Spleen (tissue), 11 donors: ENCODE data around the gene FBXL4. TPM values are rescaled to one million over a fixed set of nuclear protein-coding genes. Genes with fewer than 3 reads are reported as not detected.

Experiments used
- DNase-seq: peaks from one replicate; pipeline ENCODE4 v3.0.0-alpha.2; 2020
- H3K27ac ChIP-seq, 8 donors: fragments of 200-600 bp; sonication (generic) in 7 of 8; 1 replicate in 4 of 8; 2 replicates in 4 of 8; pipeline versions ENCODE4 v1.5.0 to v1.8.0; 2016 to 2021; ENCODE audit warnings: inconsistent platforms in 4 of 8, mild to moderate bottlenecking in 4 of 8, moderate library complexity in 1 of 8
- H3K27me3 ChIP-seq, 7 donors: fragments of 200-600 bp; sonication (generic) in 6 of 7; replicated peaks in 1 of 7; 1 replicate in 4 of 7; 2 replicates in 3 of 7; pipeline versions ENCODE4 v1.5.0 to v1.8.0; 2016 to 2021; ENCODE audit warnings: inconsistent platforms in 3 of 7, mild to moderate bottlenecking in 1 of 7
- H3K36me3 ChIP-seq, 6 donors: fragments of 200-600 bp; sonication (generic) in 5 of 6; 1 replicate in 4 of 6; 2 replicates in 2 of 6; pipeline versions ENCODE4 v1.5.0 to v1.8.0; 2016 to 2021; ENCODE audit warnings: inconsistent platforms in 2 of 6
- H3K4me1 ChIP-seq, 6 donors: fragments of 200-600 bp; sonication (generic) in 5 of 6; 1 replicate in 3 of 6; 2 replicates in 3 of 6; pipeline versions ENCODE4 v1.5.0 to v1.8.0; 2016 to 2021; ENCODE audit warnings: inconsistent platforms in 3 of 6
- H3K4me3 ChIP-seq, 8 donors: fragments of 200-600 bp; sonication (generic) in 7 of 8; 1 replicate in 4 of 8; 2 replicates in 4 of 8; pipeline versions ENCODE4 v1.5.0 to v1.8.0; 2016 to 2021; ENCODE audit warnings: inconsistent platforms in 4 of 8, mild to moderate bottlenecking in 4 of 8, moderate library complexity in 2 of 8
- H3K9me3 ChIP-seq, 8 donors: fragments of 200-600 bp; sonication (generic) in 7 of 8; 1 replicate in 4 of 8; 2 replicates in 4 of 8; pipeline versions ENCODE4 v1.5.0 to v1.8.0; 2016 to 2021; ENCODE audit warnings: inconsistent platforms in 4 of 8
- CTCF ChIP-seq, 11 experiments: fragments of 200-600 bp in 7 of 11; fragments of 450-650 bp in 4 of 11; sonication (generic) in 4 of 11; IDR thresholded peaks in 8 of 11; conservative IDR thresholded peaks in 3 of 11; 1 replicate in 7 of 11; 2 replicates in 4 of 11; pipeline versions ENCODE4 v1.4.0 to v1.8.0; 2016 to 2021; ENCODE audit warnings: antibody characterized with exemption in 11 of 11, inconsistent platforms in 4 of 11, mild to moderate bottlenecking in 1 of 11
- POLR2A ChIP-seq, 3 donors: fragments of 450-650 bp; IDR thresholded peaks; one replicate each; pipeline ENCODE4 v1.5.1; 2017; ENCODE audit warnings: antibody characterized with exemption in 3 of 3, mild to moderate bottlenecking in 1 of 3
- POLR2AphosphoS5 ChIP-seq, 3 donors: sonication (generic); formaldehyde crosslinking; IDR thresholded peaks; one replicate each; pipeline ENCODE4 v1.5.1; 2017; ENCODE audit warnings: antibody characterized with exemption in 3 of 3
- WGBS, 5 donors: extraction: QIAGEN DNeasy Blood & Tissue Kit in 3 of 5; methylation state at CpG; one replicate each; pipeline versions ENCODE4 v1.1.5 to v1.1.7; 2013 to 2018; 5-methylcytosine and 5-hydroxymethylcytosine counted together
- intact Hi-C: fragments of 100-400 bp; cut with DNase I; formaldehyde crosslinking; loops from one replicate; pipeline ENCODE4 v1.15.0; 2023; ENCODE audit warnings: low total_unique reads
- polyA plus RNA-seq, 3 donors: library from polyadenylated mRNA; stranded (reverse); fragments of 200-250 nt; gene quantifications; one replicate each; pipeline ENCODE4 v1.2.1, GENCODE V29; 2013
- total RNA-seq, 7 donors: library from RNA; depleted of rRNA in 3 of 7; stranded (reverse); fragments of >200 nt in 3 of 7; fragmentation: NEBNext Ultra II Directional in 4 of 7; extraction: Animal tissue kit (Norgen Biotek cat#: 25700) in 4 of 7; gene quantifications; one replicate each; pipeline versions ENCODE4 v1.1.0 to v1.2.1, GENCODE V29; 2016 to 2021
- donor health status: healthy with polysubstance abuse.
- donor health status: DM: no; HTN: no; CAD: no; lungs with moderate emphysema.
- donor health status: DM: no; HTN: no; CAD: no.
- donor health status: Bipolar disorder and iron deficiency.
- donor health status: healthy.
- donor health status: DM: no; HTN: no; CAD: no.
- donor health status: DM: yes; HTN: yes; CAD: no.

Gene FBXL4
- total and polyA plus RNA-seq, 10 donors = 2.7 to 27.0 (median 19.1) TPM

- WGBS, 5 donors = 75 to 90% (median 86%) methylated on average over 3 of the region's 3 CpGs
Measured at GRCh38 chr6:98871057-98871456, 76.7 kb downstream of the FBXL4 start.

GRCh38 chr6:98864497-98864896 lies 83.2 kb downstream of the FBXL4 start:
- intact Hi-C loops = no loop called here
- no peaks in the 10 kb centered on the region for H3K9me3 ChIP-seq
- no peak overlapping the region for H3K27ac ChIP-seq
- H3K36me3 ChIP-seq = peaks cover 0 to 18% (median 0%) of the 10 kb centered on the region in 6 donors
- WGBS, 5 donors = 96 to 99% (median 97%) methylated on average over 6 of the region's 6 CpGs
- H3K4me3 ChIP-seq = no peak overlapping the region
- DNase-seq = no peak
- no peak for TF ChIP-seq POLR2AphosphoS5 (IDR thresholded peaks at IDR 0.05)
- TF ChIP-seq CTCF (IDR thresholded peaks at IDR 0.05 in 8 of 11, conservative IDR thresholded peaks at IDR 0.05 in 3 of 11) = no peak
- TF ChIP-seq POLR2A (IDR thresholded peaks at IDR 0.05) = no peak
- H3K4me1 ChIP-seq = no peaks in the 10 kb centered on the region
- H3K27me3 ChIP-seq = no peaks in the 10 kb centered on the region

More at GRCh38 chr6:98871057-98871456, 76.7 kb downstream of the FBXL4 start:
- DNase-seq = no peak
- TF ChIP-seq POLR2AphosphoS5 (IDR thresholded peaks at IDR 0.05) (no peak), CTCF (IDR thresholded peaks at IDR 0.05 in 8 of 11, conservative IDR thresholded peaks at IDR 0.05 in 3 of 11) (no peak), POLR2A (IDR thresholded peaks at IDR 0.05) (no peak)
- Histone ChIP-seq H3K4me1 (no peaks in the 10 kb centered on the region), H3K36me3 (peaks cover 0 to 53% (median 0%) of the 10 kb centered on the region in 6 donors), H3K27ac (no peak overlapping the region), H3K9me3 (no peaks in the 10 kb centered on the region), H3K27me3 (no peaks in the 10 kb centered on the region), H3K4me3 (no peak overlapping the region)
- intact Hi-C loops = no loop called here

- TF ChIP-seq POLR2A (IDR thresholded peaks at IDR 0.05) (no peak), CTCF (IDR thresholded peaks at IDR 0.05 in 8 of 11, conservative IDR thresholded peaks at IDR 0.05 in 3 of 11) (no peak), POLR2AphosphoS5 (IDR thresholded peaks at IDR 0.05) (no peak)
- H3K4me1 ChIP-seq = peaks cover 15 to 42% (median 36%) of the 10 kb centered on the region in 6 donors
- no peaks in the 10 kb centered on the region for H3K9me3 ChIP-seq
- intact Hi-C loops = no loop called here
- peaks cover 4 to 66% (median 54%) of the 10 kb centered on the region in 7 donors for H3K27me3 ChIP-seq
- peak overlapping the region in 2 of 8 donors; percentile 19 to 51 for H3K4me3 ChIP-seq
- H3K36me3 ChIP-seq = no peaks in the 10 kb centered on the region
- DNase-seq = no peak
- H3K27ac ChIP-seq = no peak overlapping the region
- 27 to 48% (median 32%) methylated on average over 12 to 18 of the region's 18 CpGs for WGBS, 5 donors
Measured at GRCh38 chr6:98848539-98849242, 99.1 kb downstream of the FBXL4 start.

- intact Hi-C loops = no loop called here
- Histone ChIP-seq H3K36me3 (no peaks in the 10 kb centered on the region), H3K4me3 (peak overlapping the region in 4 of 8 donors; percentile 13 to 51 (median 17)), H3K27ac (no peak overlapping the region), H3K27me3 (peaks cover 6 to 73% (median 61%) of the 10 kb centered on the region in 7 donors), H3K4me1 (peaks cover 15 to 50% (median 42%) of the 10 kb centered on the region in 6 donors), H3K9me3 (no peaks in the 10 kb centered on the region)
- WGBS, 5 donors = 0 to 12% (median 4%) methylated on average over 4 to 51 of the region's 51 CpGs
- DNase-seq = peak; percentile 79
- TF ChIP-seq POLR2A (IDR thresholded peaks at IDR 0.05) (no peak), CTCF (IDR thresholded peaks at IDR 0.05 in 8 of 11, conservative IDR thresholded peaks at IDR 0.05 in 3 of 11) (peak in 1 of 11 experiments; percentile 11), POLR2AphosphoS5 (IDR thresholded peaks at IDR 0.05) (peak in 1 of 3 donors; percentile 56)
Measured at GRCh38 chr6:98847779-98848538, 99.8 kb downstream of the FBXL4 start.
